GM23248 (cell line): ENCODE data around the gene ZDHHC6. TPM values are rescaled to one million over a fixed set of nuclear protein-coding genes. Genes with fewer than 3 reads are reported as not detected.

Experiments
- DNase-seq: peaks from one replicate; pipeline ENCODE4 v3.0.0-alpha.2; 2015
- H2AFZ ChIP-seq: fragments of 200-600 bp; sonication (generic); 2 replicates; pipeline ENCODE4 v1.6.1; 2016; ENCODE audit warnings: antibody characterized with exemption
- H3F3A ChIP-seq: fragments of 200-600 bp; sonication (generic); 2 replicates; pipeline ENCODE4 v1.6.1; 2016; ENCODE audit warnings: mild to moderate bottlenecking, antibody characterized with exemption, mixed run types; ENCODE audit not compliant: insufficient read depth
- H3K27ac ChIP-seq: fragments of 200-600 bp; sonication (generic); 2 replicates; pipeline ENCODE4 v1.5.1; 2016; ENCODE audit warnings: mild to moderate bottlenecking
- H3K27me3 ChIP-seq: fragments of 200-600 bp; sonication (generic); replicated peaks from 2 replicates; pipeline ENCODE4 v1.6.1; 2016; ENCODE audit warnings: mild to moderate bottlenecking; ENCODE audit not compliant: insufficient read depth
- H3K36me3 ChIP-seq: fragments of 200-600 bp; sonication (generic); 2 replicates; pipeline ENCODE4 v1.6.1; 2016; ENCODE audit warnings: low read depth, mild to moderate bottlenecking
- H3K4me1 ChIP-seq: fragments of 200-600 bp; sonication (generic); 2 replicates; pipeline ENCODE4 v1.6.1; 2016; ENCODE audit warnings: mild to moderate bottlenecking; ENCODE audit not compliant: insufficient read depth
- H3K4me2 ChIP-seq: fragments of 200-600 bp; sonication (generic); one replicate; pipeline ENCODE4 v1.6.1; 2016; ENCODE audit warnings: mild to moderate bottlenecking; ENCODE audit not compliant: unreplicated experiment
- H3K4me3 ChIP-seq: fragments of 200-600 bp; sonication (generic); 2 replicates; pipeline ENCODE4 v1.5.1; 2016; ENCODE audit warnings: mild to moderate bottlenecking
- H3K79me2 ChIP-seq: fragments of 200-600 bp; sonication (generic); 2 replicates; pipeline ENCODE4 v1.6.1; 2016; ENCODE audit warnings: mild to moderate bottlenecking; ENCODE audit not compliant: insufficient read depth
- H3K9ac ChIP-seq: fragments of 200-600 bp; sonication (generic); 2 replicates; pipeline ENCODE4 v1.6.1; 2016; ENCODE audit warnings: mild to moderate bottlenecking
- H3K9me2 ChIP-seq: fragments of 200-600 bp; sonication (generic); 2 replicates; pipeline ENCODE4 v1.6.1; 2016; ENCODE audit warnings: mixed run types, mild to moderate bottlenecking, moderate library complexity; ENCODE audit not compliant: insufficient read depth
- H3K9me3 ChIP-seq: fragments of 200-600 bp; sonication (generic); one replicate; pipeline ENCODE4 v1.6.1; 2017; ENCODE audit warnings: low read depth
- H4K20me1 ChIP-seq: fragments of 200-600 bp; sonication (generic); 2 replicates; pipeline ENCODE4 v1.6.0; 2016; ENCODE audit not compliant: insufficient read depth
- EZH2 ChIP-seq: fragments of 200-600 bp; sonication (generic); IDR thresholded peaks from 2 replicates; pipeline ENCODE4 v1.6.1; 2018; ENCODE audit warnings: antibody characterized with exemption, mild to moderate bottlenecking; ENCODE audit not compliant: insufficient read depth, poor library complexity, severe bottlenecking
- EZH2phosphoT487 ChIP-seq: fragments of 200-600 bp; sonication (generic); IDR thresholded peaks from 2 replicates; pipeline ENCODE4 v1.6.1; 2018; ENCODE audit warnings: antibody characterized with exemption, moderate library complexity, mild to moderate bottlenecking, low read depth; ENCODE audit not compliant: insufficient read depth
- WGBS, 2 experiments: methylation state at CpG; one replicate each; pipeline ENCODE4 v1.1.6; 2015 to 2017; ENCODE audit warnings: low lambda C conversion rate in 2 of 2, low coverage in 1 of 2; ENCODE audit errors: missing lambda C conversion rate in 2 of 2; 5-methylcytosine and 5-hydroxymethylcytosine counted together
- in situ Hi-C: fragments of 300-500 bp; cut with MboI; formaldehyde crosslinking; loops from 2 replicates; pipeline ENCODE4 v1.15.0; 2020
- polyA plus RNA-seq: library from polyadenylated mRNA; unstranded; fragments of >200 nt; fragmentation: Nextera tagmentation; extraction: Ambion mirVana; gene quantifications from 2 replicates; pipeline ENCODE4 v1.2.1, GENCODE V29; 2016
- total RNA-seq: library from RNA; depleted of rRNA; stranded (reverse); fragments of >200 nt; shearing (Covaris generic); gene quantifications from 2 replicates; pipeline ENCODE4 v1.2.3, GENCODE V29; 2014

ZDHHC6 gene
- total and polyA plus RNA-seq, 2 experiments from 2014 or later, result 23.6 to 47.1 TPM

GRCh38 chr10:112404617-112405016, 42.1 kb downstream of the ZDHHC6 start:
- TF ChIP-seq EZH2phosphoT487 (no peak), EZH2 (no peak)
- Histone ChIP-seq H3K9me2 (0 out of 2 replicates have a peak, but pooled peaks cover 3% of the 10 kb centered on the region), H3K9ac (no peak overlapping the region), H3K27me3 (no peaks in the 10 kb centered on the region), H3K36me3 (no peaks in the 10 kb centered on the region), H3K27ac (no peak overlapping the region), H3K4me2 (peak overlapping the region; percentile 19), H3K4me3 (no peak overlapping the region), H2AFZ (no peak overlapping the region), H3F3A (peaks cover 11% of the 10 kb centered on the region; the same call in 1 of the 2 replicates), H3K9me3 (no peaks in the 10 kb centered on the region), H3K4me1 (peaks cover 10% of the 10 kb centered on the region), H4K20me1 (no peaks in the 10 kb centered on the region), H3K79me2 (no peaks in the 10 kb centered on the region)
- WGBS, 2 experiments, result 35 to 45% methylated on average over 3 of the region's 3 CpGs
- in situ Hi-C loops, result no loop called here
- peak; percentile 18 for DNase-seq

GRCh38 chr10:112402917-112403316, 43.8 kb downstream of the ZDHHC6 start:
- Histone ChIP-seq H2AFZ (no peak overlapping the region), H3K4me2 (no peak overlapping the region), H3K9me2 (0 out of 2 replicates have a peak, but pooled peaks cover 3% of the 10 kb centered on the region), H3K27ac (no peak overlapping the region), H4K20me1 (no peaks in the 10 kb centered on the region), H3K4me1 (peaks cover 10% of the 10 kb centered on the region), H3K4me3 (no peak overlapping the region), H3F3A (peaks cover 11% of the 10 kb centered on the region; the same call in 1 of the 2 replicates), H3K27me3 (no peaks in the 10 kb centered on the region), H3K79me2 (no peaks in the 10 kb centered on the region), H3K9ac (no peak overlapping the region), H3K36me3 (no peaks in the 10 kb centered on the region), H3K9me3 (no peaks in the 10 kb centered on the region)
- in situ Hi-C loops, result no loop called here
- no peak for DNase-seq
- TF ChIP-seq EZH2 (no peak), EZH2phosphoT487 (no peak)
- WGBS, 2 experiments, result 80 to 84% methylated on average over 2 of the region's 2 CpGs

- Histone ChIP-seq H3K4me2 (no peak overlapping the region), H3K27me3 (no peaks in the 10 kb centered on the region), H3K79me2 (no peaks in the 10 kb centered on the region), H3K36me3 (no peaks in the 10 kb centered on the region), H3K27ac (no peak overlapping the region), H3K9me3 (no peaks in the 10 kb centered on the region), H3K9ac (no peak overlapping the region), H4K20me1 (no peaks in the 10 kb centered on the region), H3F3A (no peaks in the 10 kb centered on the region), H3K9me2 (no peaks in the 10 kb centered on the region), H3K4me3 (no peak overlapping the region), H2AFZ (no peak overlapping the region), H3K4me1 (no peaks in the 10 kb centered on the region)
- in situ Hi-C loops, result no loop called here
- no peak for DNase-seq
- TF ChIP-seq EZH2phosphoT487 (no peak), EZH2 (no peak)
- 90 to 94% methylated on average over 2 of the region's 2 CpGs for WGBS, 2 experiments
Measured at GRCh38 chr10:112397592-112397991, 49.1 kb downstream of the ZDHHC6 start.

GRCh38 chr10:112395809-112396530, 50.7 kb downstream of the ZDHHC6 start:
- Histone ChIP-seq H3K79me2 (no peaks in the 10 kb centered on the region), H3K27ac (no peak overlapping the region), H3K27me3 (no peaks in the 10 kb centered on the region), H2AFZ (no peak overlapping the region), H3K36me3 (no peaks in the 10 kb centered on the region), H3K4me1 (no peaks in the 10 kb centered on the region), H3K9ac (no peak overlapping the region), H3K9me2 (no peaks in the 10 kb centered on the region), H3K4me3 (no peak overlapping the region), H3K9me3 (no peaks in the 10 kb centered on the region), H3F3A (no peaks in the 10 kb centered on the region), H4K20me1 (no peaks in the 10 kb centered on the region), H3K4me2 (no peak overlapping the region)
- DNase-seq, result no peak
- in situ Hi-C loops, result no loop called here
- TF ChIP-seq EZH2 (no peak), EZH2phosphoT487 (no peak)
- 83 to 87% methylated on average over 5 of the region's 5 CpGs for WGBS, 2 experiments
